Upper lobe of left lung (tissue), 6 donors: Measurements from ENCODE around the gene MMP24. TPM values are rescaled to one million over a fixed set of nuclear protein-coding genes. Genes with fewer than 3 reads are reported as not detected.
"Not testable (repeated sequence)": the region's sequence is repeated elsewhere in the genome, so short reads cannot be mapped to it uniquely, and the experiment has no call there.

Source experiments
- ATAC-seq, 2 donors: fragments of 200-7000 bp; cut with Tn5 transposase; one replicate each; pipeline ENCODE4 v1.9.1; 2022; ENCODE audit warnings: mild to moderate bottlenecking in 2 of 2, moderate library complexity in 2 of 2; ENCODE audit not compliant: low FRiP score in 2 of 2
- DNase-seq, 2 donors: peaks; one replicate each; pipeline ENCODE4 v3.0.0-alpha.2; 2019 to 2020
- H3K27ac ChIP-seq, 4 donors: fragments of 200-600 bp; sonication (generic); one replicate each; pipeline ENCODE4 v1.5.1; 2016 to 2019
- H3K27me3 ChIP-seq, 4 donors: fragments of 200-600 bp; sonication (generic); one replicate each; pipeline ENCODE4 v1.5.1; 2017 to 2019
- H3K36me3 ChIP-seq, 4 donors: fragments of 200-600 bp; sonication (generic); one replicate each; pipeline ENCODE4 v1.5.1; 2016 to 2019
- H3K4me1 ChIP-seq, 4 donors: fragments of 200-600 bp; sonication (generic); one replicate each; pipeline ENCODE4 v1.5.1; 2018 to 2019
- H3K4me3 ChIP-seq, 4 donors: fragments of 200-600 bp; sonication (generic); one replicate each; pipeline ENCODE4 v1.5.1; 2017 to 2019; ENCODE audit warnings: mild to moderate bottlenecking in 2 of 4, moderate library complexity in 1 of 4
- H3K9me3 ChIP-seq, 4 donors: fragments of 200-600 bp; sonication (generic); one replicate each; pipeline ENCODE4 v1.5.1; 2018 to 2019
- EP300 ChIP-seq, 4 donors: sonication (generic); formaldehyde crosslinking; IDR thresholded peaks; one replicate each; pipeline ENCODE4 v1.5.1; 2017; ENCODE audit warnings: antibody characterized with exemption in 4 of 4, control low read depth in 2 of 4
- POLR2A ChIP-seq, 4 donors: fragments of 450-650 bp; IDR thresholded peaks; one replicate each; pipeline ENCODE4 v1.5.1; 2016 to 2017; ENCODE audit warnings: antibody characterized with exemption in 4 of 4, mild to moderate bottlenecking in 2 of 4
- POLR2AphosphoS5 ChIP-seq, 2 donors: sonication (generic); formaldehyde crosslinking; IDR thresholded peaks; one replicate each; pipeline ENCODE4 v1.5.1; 2017; ENCODE audit warnings: antibody characterized with exemption in 2 of 2
- WGBS, 2 donors: methylation state at CpG; one replicate each; pipeline ENCODE4 v1.1.5; 2017 to 2018; 5-methylcytosine and 5-hydroxymethylcytosine counted together
- total RNA-seq, 6 donors: library from RNA; depleted of rRNA in 4 of 6; stranded (reverse); fragments of >200 nt in 4 of 6; gene quantifications; one replicate each; pipeline versions ENCODE4 v1.1.0 to v1.2.1, GENCODE V29; 2016 to 2021
- TF ChIP-seq, protein P1 (sequence below), 6 experiments: fragments of 450-650 bp in 4 of 6; fragments of 200-600 bp in 2 of 6; sonication (generic) in 2 of 6; IDR thresholded peaks; one replicate each; pipeline ENCODE4 v1.5.1; 2016 to 2019; ENCODE audit warnings: antibody characterized with exemption in 6 of 6
- donor health status: DM: no; HTN: no; CAD: no; lungs with moderate emphysema.
- donor health status: DM: no; HTN: yes; CAD: no; lungs with severe emphysema.

MMP24 gene
- total RNA-seq, 6 donors from 2014 or later: 7.3 to 25.4 (median 15.6) TPM

DNA sequence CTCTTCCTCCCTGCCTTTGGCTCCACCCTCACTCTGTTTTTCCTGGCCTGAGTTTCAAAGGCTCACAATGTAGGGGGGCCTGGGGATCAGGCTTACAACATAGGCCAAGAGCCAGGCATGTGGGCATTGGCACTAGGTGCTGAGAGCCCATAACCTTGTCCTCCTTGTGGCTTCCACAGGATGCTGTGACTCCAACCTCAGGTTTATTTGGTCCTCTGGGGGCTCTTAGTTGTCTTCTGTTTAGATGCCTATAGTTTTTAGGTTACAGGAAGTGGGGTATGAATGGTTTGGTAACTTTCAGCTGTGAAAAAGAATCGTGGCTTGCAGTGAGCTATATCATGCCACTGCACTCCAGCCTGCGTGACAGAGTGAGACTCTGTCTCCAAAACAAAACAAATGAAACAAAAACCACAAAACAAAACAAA, 25.6 kb downstream of the MMP24 start:
- Histone ChIP-seq H3K9me3 (no peaks in the 10 kb centered on the region), H3K36me3 (no peaks in the 10 kb centered on the region), H3K4me3 (no peak overlapping the region), H3K27me3 (no peaks in the 10 kb centered on the region), H3K4me1 (no peaks in the 10 kb centered on the region), H3K27ac (no peak overlapping the region)
- TF ChIP-seq POLR2A (IDR thresholded peaks at IDR 0.05) (no peak), EP300 (IDR thresholded peaks at IDR 0.05) (no peak), POLR2AphosphoS5 (IDR thresholded peaks at IDR 0.05) (no peak)
- TF ChIP-seq, protein P1, sequence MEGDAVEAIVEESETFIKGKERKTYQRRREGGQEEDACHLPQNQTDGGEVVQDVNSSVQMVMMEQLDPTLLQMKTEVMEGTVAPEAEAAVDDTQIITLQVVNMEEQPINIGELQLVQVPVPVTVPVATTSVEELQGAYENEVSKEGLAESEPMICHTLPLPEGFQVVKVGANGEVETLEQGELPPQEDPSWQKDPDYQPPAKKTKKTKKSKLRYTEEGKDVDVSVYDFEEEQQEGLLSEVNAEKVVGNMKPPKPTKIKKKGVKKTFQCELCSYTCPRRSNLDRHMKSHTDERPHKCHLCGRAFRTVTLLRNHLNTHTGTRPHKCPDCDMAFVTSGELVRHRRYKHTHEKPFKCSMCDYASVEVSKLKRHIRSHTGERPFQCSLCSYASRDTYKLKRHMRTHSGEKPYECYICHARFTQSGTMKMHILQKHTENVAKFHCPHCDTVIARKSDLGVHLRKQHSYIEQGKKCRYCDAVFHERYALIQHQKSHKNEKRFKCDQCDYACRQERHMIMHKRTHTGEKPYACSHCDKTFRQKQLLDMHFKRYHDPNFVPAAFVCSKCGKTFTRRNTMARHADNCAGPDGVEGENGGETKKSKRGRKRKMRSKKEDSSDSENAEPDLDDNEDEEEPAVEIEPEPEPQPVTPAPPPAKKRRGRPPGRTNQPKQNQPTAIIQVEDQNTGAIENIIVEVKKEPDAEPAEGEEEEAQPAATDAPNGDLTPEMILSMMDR (IDR thresholded peaks at IDR 0.05): no peak
- ATAC-seq: peak in 1 of 2 donors; percentile 34
- 42 to 52% methylated on average over 2 of the region's 2 CpGs for WGBS, 2 donors
- no peak for DNase-seq

DNA sequence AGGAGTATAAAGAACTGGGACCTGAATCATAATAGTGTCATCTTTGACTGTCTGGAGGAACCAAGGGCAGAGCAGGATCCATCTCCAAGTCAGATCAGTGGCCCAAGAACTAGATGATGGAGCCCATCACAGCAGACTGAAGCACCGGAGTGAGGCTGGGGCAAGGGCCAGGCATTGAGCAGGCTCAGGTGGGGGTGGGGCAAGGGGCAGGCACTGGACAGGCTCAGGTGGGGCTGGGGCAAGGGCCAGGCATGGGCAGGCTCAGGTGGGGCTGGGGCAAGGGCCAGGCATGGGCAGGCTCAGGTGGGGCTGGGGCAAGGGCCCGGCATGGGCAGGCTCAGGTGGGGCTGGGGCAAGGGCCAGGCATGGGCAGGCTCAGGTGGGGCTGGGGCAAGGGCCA, 26.1 kb downstream of the MMP24 start:
- not testable (repeated sequence) for H3K36me3 ChIP-seq, H3K27me3 ChIP-seq, ATAC-seq, H3K4me1 ChIP-seq, H3K9me3 ChIP-seq, H3K4me3 ChIP-seq, DNase-seq
- WGBS, 2 donors: 100% methylated on average over 1 of the region's 2 CpGs
- H3K27ac ChIP-seq: peak overlapping the region in 1 of 4 donors; percentile 49

DNA sequence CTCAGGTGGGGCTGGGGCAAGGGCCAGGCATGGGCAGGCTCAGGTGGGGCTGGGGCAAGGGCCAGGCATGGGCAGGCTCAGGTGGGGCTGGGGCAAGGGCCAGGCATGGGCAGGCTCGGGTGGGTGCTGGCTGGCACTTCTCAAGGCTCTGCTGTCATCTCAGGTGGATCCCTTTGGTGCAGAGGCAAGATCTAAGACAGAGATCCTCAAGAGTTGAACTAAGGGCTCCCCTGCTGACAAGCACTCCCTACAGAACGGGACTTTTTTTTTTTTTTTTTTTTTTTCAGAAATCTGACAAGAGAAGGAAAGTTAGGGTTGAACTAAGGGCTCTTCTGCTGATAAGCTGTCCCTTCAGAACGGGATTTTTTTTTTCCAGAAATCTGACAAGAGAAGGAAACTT, 26.5 kb downstream of the MMP24 start:
- no peak for TF ChIP-seq POLR2AphosphoS5 (IDR thresholded peaks at IDR 0.05)
- TF ChIP-seq POLR2A (IDR thresholded peaks at IDR 0.05): no peak
- no peak for TF ChIP-seq EP300 (IDR thresholded peaks at IDR 0.05)
- TF ChIP-seq, protein P1 (IDR thresholded peaks at IDR 0.05): no peak
- no peaks in the 10 kb centered on the region for H3K4me1 ChIP-seq
- no peak for ATAC-seq

DNA sequence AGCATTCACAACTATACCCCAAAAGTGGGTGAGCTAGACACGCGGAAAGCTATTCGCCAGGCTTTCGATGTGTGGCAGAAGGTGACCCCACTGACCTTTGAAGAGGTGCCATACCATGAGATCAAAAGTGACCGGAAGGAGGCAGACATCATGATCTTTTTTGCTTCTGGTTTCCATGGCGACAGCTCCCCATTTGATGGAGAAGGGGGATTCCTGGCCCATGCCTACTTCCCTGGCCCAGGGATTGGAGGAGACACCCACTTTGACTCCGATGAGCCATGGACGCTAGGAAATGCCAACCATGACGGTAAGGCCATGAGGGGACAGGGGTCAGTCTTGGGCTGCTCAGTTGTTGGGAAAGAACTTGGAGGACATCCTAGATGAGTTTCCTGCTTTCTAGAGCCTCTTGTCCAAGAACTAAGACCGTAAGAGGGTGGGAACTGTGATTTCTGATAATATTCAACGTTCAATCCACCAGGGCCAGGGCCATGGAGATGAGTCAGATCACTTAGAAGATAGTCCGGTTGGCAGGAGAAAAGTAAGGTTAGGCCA, 28.0 kb downstream of the MMP24 start:
- Histone ChIP-seq H3K27ac (no peak overlapping the region), H3K4me3 (no peak overlapping the region), H3K36me3 (no peaks in the 10 kb centered on the region), H3K27me3 (no peaks in the 10 kb centered on the region), H3K9me3 (no peaks in the 10 kb centered on the region), H3K4me1 (no peaks in the 10 kb centered on the region)
- peak in 1 of 2 donors; percentile 46 for ATAC-seq
- 91 to 95% methylated on average over 12 of the region's 12 CpGs for WGBS, 2 donors
- DNase-seq: no peak
- TF ChIP-seq EP300 (IDR thresholded peaks at IDR 0.05) (no peak), POLR2AphosphoS5 (IDR thresholded peaks at IDR 0.05) (no peak), POLR2A (IDR thresholded peaks at IDR 0.05) (no peak)
- TF ChIP-seq, protein P1 (IDR thresholded peaks at IDR 0.05): no peak

More for the DNA sequence above, 26.5 kb downstream of the MMP24 start:
- no peak for DNase-seq
- WGBS, 2 donors: 62 to 78% methylated on average over 3 of the region's 3 CpGs
- no peaks in the 10 kb centered on the region for H3K36me3 ChIP-seq
- no peaks in the 10 kb centered on the region for H3K27me3 ChIP-seq
- no peaks in the 10 kb centered on the region for H3K9me3 ChIP-seq
- H3K4me3 ChIP-seq: no peak overlapping the region
- no peak overlapping the region for H3K27ac ChIP-seq

GRCh38 chr20:35257175-35257909, 30.9 kb downstream of the MMP24 start:
- TF ChIP-seq POLR2A (IDR thresholded peaks at IDR 0.05) (no peak), EP300 (IDR thresholded peaks at IDR 0.05) (no peak), POLR2AphosphoS5 (IDR thresholded peaks at IDR 0.05) (no peak)
- TF ChIP-seq, protein P1 (IDR thresholded peaks at IDR 0.05): no peak
- WGBS, 2 donors: 79 to 85% methylated on average over 8 of the region's 8 CpGs
- H3K4me1 ChIP-seq: no peaks in the 10 kb centered on the region
- no peak overlapping the region for H3K27ac ChIP-seq
- H3K36me3 ChIP-seq: no peaks in the 10 kb centered on the region
- H3K4me3 ChIP-seq: no peak overlapping the region
- H3K27me3 ChIP-seq: no peaks in the 10 kb centered on the region
- no peak for ATAC-seq
- H3K9me3 ChIP-seq: no peaks in the 10 kb centered on the region
- no peak for DNase-seq
